Activated gamma-delta T cell (primary cell): ENCODE data around the gene CSNK1G3.

ENCODE experiments used
- DNase-seq: peaks from one replicate; lab custom pipeline; 2025; lab: John Stamatoyannopoulos, UW

CSNK1G3 gene

DNA sequence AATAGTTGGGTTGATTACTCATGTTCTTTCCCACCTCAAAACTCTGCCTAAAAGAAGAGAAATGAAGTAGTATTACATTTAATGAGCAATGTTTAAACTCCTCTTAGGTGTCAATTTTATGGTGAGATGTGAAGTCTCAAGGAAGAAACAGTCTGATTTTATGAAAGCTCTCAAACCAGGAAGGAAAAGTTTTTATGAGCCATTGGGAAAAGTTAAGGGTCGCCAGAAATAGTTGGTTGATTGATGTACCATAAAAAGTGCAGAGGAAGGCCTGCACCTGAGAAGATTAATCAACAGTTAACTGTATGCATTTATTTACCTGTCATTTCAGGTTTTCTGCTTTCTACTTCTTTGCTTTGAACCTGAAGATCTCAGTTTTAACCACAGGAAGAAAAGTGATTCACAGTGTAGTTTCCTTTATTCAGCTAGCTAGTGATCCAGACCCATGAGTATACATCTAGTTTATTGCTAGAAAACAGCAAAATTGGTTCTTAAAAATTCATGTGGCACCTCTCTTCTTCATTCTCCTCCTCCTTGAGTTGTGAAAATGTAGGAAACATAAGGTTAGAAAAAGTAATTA, 133.1 kb downstream of the CSNK1G3 start:
- no peak for DNase-seq

DNA sequence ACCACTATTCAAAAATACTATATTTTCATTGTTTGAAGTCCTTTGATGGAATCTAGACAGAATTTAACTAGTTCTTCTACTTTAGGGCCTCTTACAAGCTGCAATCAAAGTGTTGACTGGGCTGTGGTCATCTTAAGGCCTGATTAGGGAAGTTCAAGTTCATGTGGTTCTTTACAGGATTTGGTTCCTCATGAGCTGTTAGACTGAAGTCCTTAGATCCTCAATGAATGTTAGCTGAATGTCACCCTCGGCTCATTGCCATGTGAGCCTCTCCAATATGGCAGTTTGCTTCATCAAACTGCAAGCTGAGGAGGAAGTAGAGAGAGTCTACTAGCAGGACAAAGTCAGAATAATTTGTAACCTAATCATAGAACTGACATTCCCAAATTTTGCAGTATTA, 135.1 kb downstream of the CSNK1G3 start:
- no peak for DNase-seq

DNA sequence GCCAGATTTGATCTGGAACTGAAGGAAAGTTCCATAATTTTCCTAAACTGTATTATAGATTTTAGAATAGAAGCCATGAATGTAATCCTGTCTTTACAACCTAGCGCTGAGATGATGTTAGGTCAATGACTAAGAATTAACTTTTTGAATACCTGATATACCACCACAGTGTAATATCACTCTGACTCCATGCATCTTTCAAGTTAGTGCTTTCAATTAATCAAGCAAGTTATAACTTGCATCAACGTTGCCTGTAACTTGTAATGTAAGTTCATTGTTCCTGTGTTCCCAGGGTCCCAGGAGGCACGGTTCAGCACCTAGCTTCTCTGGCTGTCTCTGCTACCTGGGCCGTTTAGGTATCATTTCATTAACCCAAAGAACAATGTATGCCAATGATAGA, 139.3 kb downstream of the CSNK1G3 start:
- DNase-seq, result no peak

DNA sequence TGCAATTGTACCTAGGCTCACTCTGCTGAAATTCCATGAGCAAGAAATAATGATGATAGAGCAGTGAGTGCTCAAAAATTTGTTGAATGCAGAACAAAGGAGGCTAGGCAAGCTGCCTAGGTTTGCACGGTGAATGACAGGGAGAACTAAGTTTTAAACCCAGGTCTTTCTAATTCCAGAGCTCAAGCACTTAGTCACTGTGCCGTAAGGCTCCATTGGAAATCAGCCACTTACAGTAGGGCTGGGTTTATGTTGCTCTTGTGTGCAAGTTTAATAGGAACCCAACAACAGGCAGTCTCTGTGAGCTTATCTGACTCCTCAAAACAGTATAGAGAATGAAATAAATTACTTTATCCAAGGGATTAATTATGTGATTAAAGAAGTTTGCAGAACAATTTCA, 147.0 kb downstream of the CSNK1G3 start:
- DNase-seq, result no peak

DNA sequence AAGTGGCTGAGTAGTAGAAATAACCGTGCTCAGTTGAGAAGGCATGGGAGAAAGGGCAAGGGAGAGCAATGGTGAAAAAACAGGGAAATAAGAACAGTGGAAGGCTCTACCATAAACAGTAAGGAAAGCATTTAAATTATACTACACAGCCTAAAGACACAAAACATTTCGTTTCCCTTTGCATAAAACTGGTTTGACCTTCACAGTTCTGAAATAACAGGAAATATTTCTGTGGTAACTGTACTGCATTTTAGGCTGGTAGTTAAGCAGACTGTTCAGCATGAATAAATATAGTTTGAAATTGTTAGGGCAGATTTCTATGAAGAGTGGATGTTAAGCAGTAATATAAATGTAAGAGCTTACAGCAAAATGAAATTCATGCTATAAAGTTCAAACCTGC, 147.5 kb downstream of the CSNK1G3 start:
- DNase-seq, result no peak

DNA sequence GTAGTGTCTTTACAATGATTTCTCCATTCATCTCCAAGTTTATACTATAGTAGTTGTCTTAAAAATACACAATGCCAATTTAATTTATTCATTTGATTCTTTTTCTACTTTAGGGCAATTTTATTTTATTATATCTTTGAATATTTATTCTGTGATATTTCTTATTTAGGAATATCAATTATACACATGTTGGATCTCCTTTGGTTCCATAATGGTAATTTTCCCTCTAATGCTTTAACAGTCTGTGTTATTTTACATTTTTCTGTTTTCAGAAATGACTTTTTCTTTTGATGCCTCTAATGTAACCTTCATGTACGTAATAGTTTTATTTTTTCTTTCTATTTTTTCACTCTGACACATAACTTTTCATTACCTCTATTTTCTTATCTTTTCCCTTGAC, 153.0 kb downstream of the CSNK1G3 start:
- DNase-seq, result no peak

DNA sequence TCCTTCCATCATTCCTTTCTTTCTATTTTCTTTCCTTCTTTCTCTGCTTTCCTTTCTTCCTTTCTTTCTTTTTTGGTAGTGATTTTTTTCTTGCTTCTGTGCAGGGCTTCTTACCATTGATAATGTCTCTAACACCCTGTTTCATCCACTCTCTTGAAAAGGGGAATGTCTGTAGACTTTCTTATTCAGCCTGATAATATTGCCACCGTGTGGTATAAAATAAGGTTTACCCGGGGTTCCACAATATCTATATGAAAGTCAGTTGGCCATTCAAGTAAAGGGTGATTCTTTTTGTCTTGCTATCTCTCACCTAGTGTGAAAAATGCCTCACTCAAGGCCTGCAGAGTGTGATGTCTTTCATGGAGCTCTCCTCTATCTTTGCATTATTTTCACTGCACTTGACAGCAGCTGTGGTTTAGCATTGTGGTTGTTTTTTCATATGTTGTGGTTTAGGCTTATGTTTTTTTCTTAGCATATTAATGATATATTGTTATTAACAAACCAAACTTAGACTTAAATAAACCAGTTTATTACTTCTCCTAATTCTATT, 153.9 kb downstream of the CSNK1G3 start:
- DNase-seq, result no peak
